Measurements from ENCODE around the gene SSBP3. TPM values are rescaled to one million over a fixed set of nuclear protein-coding genes. Genes with fewer than 3 reads are reported as not detected.

SSBP3 gene
- total RNA-seq, 1 donor: 11.7 TPM

DNA sequence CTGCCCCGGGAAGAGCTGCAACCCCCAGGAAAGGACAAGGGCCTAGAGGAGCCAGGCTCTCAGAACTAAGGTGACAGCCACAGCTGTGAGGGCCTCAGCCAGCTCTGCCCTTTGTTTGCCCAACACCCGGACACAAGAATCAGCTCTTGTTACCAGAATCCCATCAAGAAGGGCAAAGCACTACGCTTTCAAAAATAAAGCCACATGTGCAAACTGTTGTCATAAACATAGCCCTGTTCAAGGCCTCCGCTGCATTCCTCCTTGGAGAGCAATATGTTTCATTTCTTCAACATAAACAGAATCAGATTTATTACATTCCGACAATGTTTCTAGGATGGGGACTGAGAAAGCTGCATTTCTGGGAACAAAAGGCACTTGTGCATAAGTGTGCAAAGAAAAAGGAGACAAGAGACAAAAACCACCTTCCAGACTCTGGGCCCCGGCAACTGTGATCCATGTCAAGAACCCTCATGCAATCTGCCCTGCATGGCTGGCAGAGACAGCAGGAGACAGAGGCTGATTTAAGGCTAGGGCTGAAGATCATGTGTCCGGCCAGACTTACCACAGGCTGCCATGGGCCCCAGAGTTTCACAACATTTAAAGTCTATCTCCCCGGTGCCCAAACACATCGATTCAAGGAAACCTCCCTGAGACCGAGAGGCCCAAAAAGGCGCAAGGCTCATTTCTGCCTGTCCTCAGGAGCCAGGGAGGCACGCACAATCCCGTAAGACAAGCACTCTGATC is 71.0 kb downstream of the SSBP3 start:
- TF ChIP-seq, protein P1, sequence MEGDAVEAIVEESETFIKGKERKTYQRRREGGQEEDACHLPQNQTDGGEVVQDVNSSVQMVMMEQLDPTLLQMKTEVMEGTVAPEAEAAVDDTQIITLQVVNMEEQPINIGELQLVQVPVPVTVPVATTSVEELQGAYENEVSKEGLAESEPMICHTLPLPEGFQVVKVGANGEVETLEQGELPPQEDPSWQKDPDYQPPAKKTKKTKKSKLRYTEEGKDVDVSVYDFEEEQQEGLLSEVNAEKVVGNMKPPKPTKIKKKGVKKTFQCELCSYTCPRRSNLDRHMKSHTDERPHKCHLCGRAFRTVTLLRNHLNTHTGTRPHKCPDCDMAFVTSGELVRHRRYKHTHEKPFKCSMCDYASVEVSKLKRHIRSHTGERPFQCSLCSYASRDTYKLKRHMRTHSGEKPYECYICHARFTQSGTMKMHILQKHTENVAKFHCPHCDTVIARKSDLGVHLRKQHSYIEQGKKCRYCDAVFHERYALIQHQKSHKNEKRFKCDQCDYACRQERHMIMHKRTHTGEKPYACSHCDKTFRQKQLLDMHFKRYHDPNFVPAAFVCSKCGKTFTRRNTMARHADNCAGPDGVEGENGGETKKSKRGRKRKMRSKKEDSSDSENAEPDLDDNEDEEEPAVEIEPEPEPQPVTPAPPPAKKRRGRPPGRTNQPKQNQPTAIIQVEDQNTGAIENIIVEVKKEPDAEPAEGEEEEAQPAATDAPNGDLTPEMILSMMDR (IDR thresholded peaks at IDR 0.05; ENCODE audit: insufficient read depth, low read length): no peak
- peak; percentile 79 for DNase-seq (ENCODE audit: low read depth)
- H3K4me3 ChIP-seq (ENCODE audit: low read depth, low read length): peak overlapping the region; percentile 66

DNA sequence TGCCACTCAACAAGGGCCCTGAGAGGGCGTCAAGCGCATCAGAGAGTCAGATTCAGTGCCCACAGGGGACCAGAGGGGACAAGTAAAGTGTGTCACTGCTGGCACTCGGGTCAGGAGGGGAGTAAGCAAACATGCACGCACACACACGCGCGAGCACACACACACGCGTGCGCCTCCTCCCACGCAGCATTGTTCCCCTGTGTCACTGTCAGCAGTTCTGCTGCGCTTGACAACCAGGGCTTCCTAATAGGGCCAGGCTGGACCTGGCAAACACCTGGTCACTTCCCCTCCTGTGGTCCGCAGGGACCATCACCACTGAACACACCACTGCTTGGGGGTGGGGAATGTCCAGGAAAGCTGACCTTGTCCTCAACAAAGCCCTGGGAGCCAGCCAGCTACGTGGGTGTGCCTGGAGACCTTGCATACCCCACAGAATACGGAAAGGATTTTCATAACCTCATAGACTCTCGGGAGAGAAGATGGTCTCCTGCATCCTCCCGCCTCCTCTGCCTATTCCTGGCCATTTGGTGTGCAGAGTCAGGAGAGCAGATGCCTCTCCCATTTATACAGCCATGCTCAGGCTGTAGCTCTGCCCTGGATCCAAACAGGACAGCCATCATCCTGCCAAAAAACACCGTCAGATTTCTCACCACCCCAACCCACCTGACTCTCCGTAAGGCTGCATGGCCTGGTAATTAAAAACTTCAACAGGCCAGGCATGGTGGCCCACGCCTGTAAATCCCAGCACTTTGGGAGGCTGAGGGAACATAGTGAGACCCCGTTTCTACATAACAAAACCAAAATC is 73.2 kb downstream of the SSBP3 start:
- DNase-seq (ENCODE audit: low read depth): no peak
- no peak overlapping the region for H3K4me3 ChIP-seq (ENCODE audit: low read depth, low read length)
- TF ChIP-seq, protein P1 (IDR thresholded peaks at IDR 0.05; ENCODE audit: insufficient read depth, low read length): no peak

DNA sequence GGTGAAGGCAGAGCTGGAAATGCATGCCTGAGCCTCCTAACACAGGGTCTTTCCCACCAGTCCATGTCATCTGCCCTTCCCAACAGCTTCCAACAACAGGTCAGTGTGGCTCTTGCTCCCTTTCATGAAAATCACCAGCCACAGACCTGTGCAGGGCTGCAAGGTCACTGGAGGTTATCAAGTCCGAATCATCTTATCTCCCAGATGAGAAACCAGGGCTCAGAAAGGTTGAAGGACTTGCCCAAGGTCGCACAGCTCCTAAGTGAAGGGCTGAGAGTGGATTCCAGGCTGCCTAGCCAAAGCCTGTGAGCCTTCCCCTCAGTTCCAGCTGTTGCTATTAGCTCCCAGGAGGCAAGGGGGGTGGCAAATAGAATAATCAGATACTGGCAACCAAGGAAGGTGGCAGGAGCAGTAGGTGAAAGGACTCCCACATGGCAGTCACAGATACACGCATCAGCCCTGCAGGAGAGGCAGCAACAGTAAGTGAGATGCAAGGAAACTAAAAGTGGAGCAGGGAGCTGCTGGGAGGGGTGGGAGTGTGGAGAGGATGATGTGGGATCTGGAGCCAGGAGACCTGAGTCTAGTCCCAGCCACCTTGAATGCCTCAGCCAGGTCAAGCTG is 74.2 kb downstream of the SSBP3 start:
- DNase-seq (ENCODE audit: low read depth): no peak
- H3K4me3 ChIP-seq (ENCODE audit: low read depth, low read length): no peak overlapping the region
- TF ChIP-seq, protein P1 (IDR thresholded peaks at IDR 0.05; ENCODE audit: insufficient read depth, low read length): no peak

DNA sequence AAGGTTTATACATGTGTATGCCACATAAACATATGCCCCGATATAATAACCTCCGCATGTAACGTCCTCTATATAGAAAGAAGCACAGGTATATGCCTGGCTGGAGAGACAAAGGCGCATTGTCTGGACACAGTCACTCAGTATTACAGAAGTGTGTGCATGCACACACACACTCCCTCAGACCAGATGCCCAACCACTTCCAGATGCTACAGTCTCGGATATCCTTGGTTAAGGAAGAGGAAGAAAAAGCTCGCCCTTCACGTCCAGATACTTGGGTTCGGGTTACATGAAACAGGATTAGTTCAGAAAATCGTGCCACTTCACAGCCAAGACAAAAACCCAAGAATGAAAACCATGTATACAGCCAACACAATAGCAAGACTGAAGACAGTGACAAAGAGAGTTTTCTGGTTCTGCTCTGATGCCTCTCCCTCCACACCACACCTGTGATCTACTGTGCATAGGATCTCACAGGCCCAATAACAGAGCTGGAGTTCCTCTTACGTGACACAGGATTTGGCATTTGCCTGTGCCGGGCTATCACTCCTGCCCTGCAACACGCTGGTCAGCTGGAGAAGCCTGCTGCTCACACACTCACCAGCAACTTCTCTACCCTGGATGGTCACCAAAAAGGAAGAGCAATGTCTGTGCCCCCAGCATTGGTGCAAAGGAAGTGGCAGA is 75.0 kb downstream of the SSBP3 start:
- H3K4me3 ChIP-seq (ENCODE audit: low read depth, low read length): no peak overlapping the region
- TF ChIP-seq, protein P1 (IDR thresholded peaks at IDR 0.05; ENCODE audit: insufficient read depth, low read length): no peak
- peak; percentile 23 for DNase-seq (ENCODE audit: low read depth)

DNA sequence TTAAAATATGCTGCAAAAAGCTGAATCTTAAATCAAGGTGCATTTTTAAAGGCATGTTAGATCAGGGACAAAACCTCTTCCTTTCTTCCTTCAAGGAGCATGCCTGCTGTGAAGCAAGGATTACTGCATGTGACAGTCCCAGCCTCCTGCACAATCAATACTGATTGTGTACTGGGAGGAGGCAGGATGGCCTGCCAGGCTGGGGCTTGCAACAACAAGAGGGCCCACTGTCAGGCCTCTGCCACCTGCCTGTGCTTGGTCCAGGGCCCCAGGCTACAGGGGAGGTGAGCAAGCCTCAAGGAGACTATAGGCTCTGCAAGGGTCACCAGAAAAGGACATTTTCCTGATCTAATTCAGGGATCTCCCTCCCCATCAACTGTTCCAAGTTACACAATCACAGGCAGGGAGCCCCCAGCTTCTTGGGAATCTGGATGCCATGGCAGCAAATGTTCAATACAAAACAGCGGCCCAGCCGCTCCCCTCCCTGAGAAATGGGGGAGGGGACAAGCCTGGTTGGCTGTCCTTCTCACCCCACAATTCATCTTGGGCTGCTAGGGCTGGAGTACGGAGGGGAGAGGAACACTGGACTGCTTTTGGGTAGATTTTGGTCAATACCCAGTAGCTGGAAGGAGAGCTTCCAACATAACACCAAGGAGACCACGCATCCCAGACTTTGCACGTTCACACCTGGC is 76.7 kb downstream of the SSBP3 start:
- no peak for DNase-seq (ENCODE audit: low read depth)
- no peak overlapping the region for H3K4me3 ChIP-seq (ENCODE audit: low read depth, low read length)
- TF ChIP-seq, protein P1 (IDR thresholded peaks at IDR 0.05; ENCODE audit: insufficient read depth, low read length): no peak
